Mucosa of rectum (tissue), 2 donors: Measurements from ENCODE around the gene CHST9.

ENCODE experiments used
- H3K27ac ChIP-seq, 2 donors: one replicate each; pipeline ENCODE4 v1.7.0; 2013; ENCODE audit warnings: inconsistent platforms in 2 of 2, low read depth in 2 of 2, low read length in 2 of 2
- H3K27me3 ChIP-seq, 2 donors: one replicate each; pipeline ENCODE4 v1.7.0; 2013; ENCODE audit warnings: low read length in 2 of 2; ENCODE audit not compliant: control insufficient read depth in 2 of 2, insufficient read depth in 2 of 2
- H3K36me3 ChIP-seq, 2 donors: one replicate each; pipeline ENCODE4 v1.7.0; 2013; ENCODE audit warnings: low read length in 2 of 2; ENCODE audit not compliant: control insufficient read depth in 2 of 2, insufficient read depth in 2 of 2
- H3K4me1 ChIP-seq, 2 donors: one replicate each; pipeline ENCODE4 v1.7.0; 2013; ENCODE audit warnings: low read length in 2 of 2, mild to moderate bottlenecking in 1 of 2; ENCODE audit not compliant: control insufficient read depth in 2 of 2, insufficient read depth in 2 of 2
- H3K4me3 ChIP-seq, 2 donors: one replicate each; pipeline ENCODE4 v1.7.0; 2013; ENCODE audit warnings: low read length in 2 of 2
- H3K9ac ChIP-seq, 2 donors: one replicate each; pipeline ENCODE4 v1.7.0; 2013; ENCODE audit warnings: low read length in 2 of 2, low read depth in 1 of 2, mild to moderate bottlenecking in 1 of 2
- H3K9me3 ChIP-seq, 2 donors: one replicate each; pipeline ENCODE4 v1.7.0; 2013; ENCODE audit warnings: low read length in 2 of 2; ENCODE audit not compliant: control insufficient read depth in 2 of 2
- donor health status: healthy.
- donor health status: Normal muscosa, but diverticular disease.

The CHST9 gene

DNA sequence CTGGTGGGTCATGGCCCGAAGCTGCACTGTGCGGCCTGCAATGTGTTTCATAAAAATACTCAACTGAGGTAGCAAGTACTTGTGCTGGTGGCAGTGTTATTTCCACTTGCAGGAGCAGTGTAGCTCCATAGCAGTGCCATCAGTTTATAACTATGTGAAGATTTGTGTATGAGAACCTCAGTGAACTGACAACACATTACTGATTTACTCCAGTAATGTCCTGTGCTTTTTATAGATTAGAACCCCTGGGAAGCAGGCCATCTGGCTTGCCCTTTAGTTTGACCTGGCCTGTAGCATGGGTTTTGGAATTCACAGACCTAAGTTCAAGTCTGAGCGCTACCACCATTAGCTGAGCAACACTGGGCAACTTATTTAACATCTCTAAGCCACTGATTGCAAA, 219.9 kb downstream of the CHST9 start:
- Histone ChIP-seq H3K4me1 (no peaks in the 10 kb centered on the region), H3K4me3 (no peak overlapping the region), H3K36me3 (no peaks in the 10 kb centered on the region), H3K27ac (no peak overlapping the region), H3K9me3 (no peaks in the 10 kb centered on the region), H3K9ac (no peak overlapping the region), H3K27me3 (no peaks in the 10 kb centered on the region)

DNA sequence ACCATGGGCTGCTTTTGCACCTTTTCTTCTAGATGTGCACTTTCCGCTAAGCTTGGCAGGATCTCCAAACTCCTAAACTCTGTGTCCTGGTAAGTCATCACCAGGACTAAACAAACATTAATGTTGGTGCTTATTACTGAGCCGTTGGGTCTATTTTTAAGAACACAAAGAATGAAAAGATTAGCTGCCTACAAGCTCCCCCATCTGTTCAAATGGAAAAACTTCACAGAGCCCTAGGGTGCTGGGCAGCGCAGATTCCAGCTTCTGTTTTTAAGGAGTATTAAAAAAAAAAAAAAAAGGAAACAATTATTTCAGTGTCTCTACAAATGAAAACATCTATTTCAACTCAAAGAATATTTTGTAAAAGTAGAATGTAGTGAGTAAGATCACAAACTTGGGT, 221.8 kb downstream of the CHST9 start:
- no peak overlapping the region for H3K9ac ChIP-seq
- no peak overlapping the region for H3K27ac ChIP-seq
- no peak overlapping the region for H3K4me3 ChIP-seq
- H3K9me3 ChIP-seq, result no peaks in the 10 kb centered on the region
- H3K4me1 ChIP-seq, result no peaks in the 10 kb centered on the region
- no peaks in the 10 kb centered on the region for H3K36me3 ChIP-seq
- no peaks in the 10 kb centered on the region for H3K27me3 ChIP-seq

DNA sequence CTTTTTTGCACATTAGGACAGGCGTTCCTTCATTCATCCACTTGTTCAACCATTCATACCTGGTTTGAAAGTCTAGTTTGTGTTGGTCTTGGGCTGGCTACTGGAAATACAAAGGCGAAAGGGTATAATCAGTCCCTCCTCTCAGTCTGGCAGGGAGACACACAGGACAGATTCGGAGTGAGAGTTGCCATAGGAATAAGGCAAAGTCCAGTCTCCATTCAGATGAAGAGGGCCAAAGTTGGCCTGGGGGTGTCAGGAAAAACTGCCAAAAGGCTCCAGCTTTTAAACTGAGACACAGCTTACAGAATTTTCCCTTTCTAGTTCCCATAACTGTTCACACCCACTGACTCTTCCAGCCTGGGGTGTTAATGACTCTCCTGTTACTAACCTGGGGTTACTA, 223.3 kb downstream of the CHST9 start:
- Histone ChIP-seq H3K27me3 (no peaks in the 10 kb centered on the region), H3K4me3 (no peak overlapping the region), H3K4me1 (no peaks in the 10 kb centered on the region), H3K36me3 (no peaks in the 10 kb centered on the region), H3K27ac (no peak overlapping the region), H3K9me3 (no peaks in the 10 kb centered on the region), H3K9ac (no peak overlapping the region)

DNA sequence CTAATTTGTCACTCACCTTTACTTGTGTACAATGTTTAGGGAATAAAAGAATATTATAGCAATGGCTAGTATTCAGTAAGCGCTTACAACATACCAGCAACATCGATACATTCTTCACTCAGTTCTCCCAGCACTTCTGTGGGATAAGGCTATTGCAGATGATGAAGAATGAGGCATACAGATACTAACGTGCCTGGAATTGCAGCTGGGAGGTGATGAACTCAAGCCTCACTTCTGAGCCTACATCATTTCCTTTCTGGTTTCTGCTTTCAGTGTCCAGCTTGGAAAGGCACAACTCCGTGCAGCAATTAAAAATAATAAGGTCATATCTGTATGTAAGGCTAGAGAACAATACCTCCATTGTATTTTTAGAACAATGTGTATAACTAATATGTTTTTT, 224.2 kb downstream of the CHST9 start:
- Histone ChIP-seq H3K4me3 (no peak overlapping the region), H3K36me3 (no peaks in the 10 kb centered on the region), H3K27ac (no peak overlapping the region), H3K9me3 (no peaks in the 10 kb centered on the region), H3K4me1 (no peaks in the 10 kb centered on the region), H3K9ac (no peak overlapping the region), H3K27me3 (no peaks in the 10 kb centered on the region)

DNA sequence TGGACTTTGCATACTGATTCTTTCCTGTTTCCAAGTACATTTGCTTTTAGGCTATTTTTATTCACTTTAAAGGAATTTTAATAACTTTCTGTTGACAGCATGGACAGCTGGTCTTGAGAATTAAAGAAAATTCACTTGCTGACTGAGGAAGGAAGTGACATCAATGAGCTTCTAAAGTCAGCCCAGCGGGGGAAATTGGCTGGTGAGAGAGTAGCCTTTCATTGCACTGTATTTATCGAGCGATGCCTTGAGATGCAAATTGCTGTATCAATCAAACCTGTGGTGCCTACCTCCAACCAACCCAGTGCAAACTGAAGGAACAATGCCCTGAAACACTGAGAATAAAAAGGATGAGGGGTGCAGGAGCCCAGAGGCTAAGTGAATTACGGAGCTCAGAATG, 228.2 kb downstream of the CHST9 start:
- H3K27me3 ChIP-seq, result no peaks in the 10 kb centered on the region
- no peaks in the 10 kb centered on the region for H3K4me1 ChIP-seq
- no peak overlapping the region for H3K27ac ChIP-seq
- H3K36me3 ChIP-seq, result no peaks in the 10 kb centered on the region
- no peaks in the 10 kb centered on the region for H3K9me3 ChIP-seq
- H3K9ac ChIP-seq, result no peak overlapping the region
- H3K4me3 ChIP-seq, result no peak overlapping the region

DNA sequence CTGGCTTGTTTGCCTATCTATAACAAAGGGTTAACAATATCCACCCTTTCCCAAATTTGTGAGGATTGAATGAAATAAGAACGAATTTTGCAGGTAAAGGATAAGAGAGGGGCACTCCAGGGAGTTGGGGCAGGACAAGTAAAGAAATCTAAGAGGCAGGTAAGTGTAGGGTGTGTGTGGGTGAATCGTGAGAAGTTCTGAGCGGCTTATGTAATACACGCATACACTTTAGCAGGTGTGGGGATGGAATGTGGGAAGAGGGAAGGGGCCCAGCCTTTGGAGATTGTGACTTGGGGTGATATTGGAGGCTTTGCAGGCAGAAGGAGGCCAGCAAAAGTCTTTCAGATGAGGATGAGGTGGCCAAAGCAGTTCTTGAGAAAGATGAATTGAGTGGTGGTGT, 236.4 kb downstream of the CHST9 start:
- Histone ChIP-seq H3K4me1 (no peaks in the 10 kb centered on the region), H3K27ac (no peak overlapping the region), H3K4me3 (no peak overlapping the region), H3K36me3 (no peaks in the 10 kb centered on the region), H3K27me3 (no peaks in the 10 kb centered on the region), H3K9ac (no peak overlapping the region), H3K9me3 (no peaks in the 10 kb centered on the region)

DNA sequence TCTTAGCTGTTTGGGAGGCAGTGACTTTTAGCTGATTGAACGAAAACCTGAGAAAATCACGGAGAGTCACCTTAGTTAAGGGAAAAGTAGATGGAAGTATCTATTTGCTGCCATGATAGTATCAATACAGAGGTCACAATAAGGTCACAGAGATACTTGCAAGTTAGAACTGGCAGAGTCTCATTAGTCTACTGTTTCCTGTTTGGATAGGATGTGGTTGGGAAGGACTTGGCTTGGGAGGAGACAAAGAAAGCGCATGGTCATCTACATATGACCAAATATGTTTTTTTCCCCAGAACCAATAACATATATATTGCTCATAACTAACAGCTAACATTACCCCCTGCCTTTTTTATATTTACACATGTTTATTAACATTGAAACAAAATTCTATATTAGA, 241.2 kb downstream of the CHST9 start:
- Histone ChIP-seq H3K36me3 (no peaks in the 10 kb centered on the region), H3K9ac (no peak overlapping the region), H3K4me3 (no peak overlapping the region), H3K27me3 (peaks cover 0 to 4% of the 10 kb centered on the region in 2 donors), H3K27ac (no peak overlapping the region), H3K4me1 (no peaks in the 10 kb centered on the region), H3K9me3 (no peaks in the 10 kb centered on the region)

DNA sequence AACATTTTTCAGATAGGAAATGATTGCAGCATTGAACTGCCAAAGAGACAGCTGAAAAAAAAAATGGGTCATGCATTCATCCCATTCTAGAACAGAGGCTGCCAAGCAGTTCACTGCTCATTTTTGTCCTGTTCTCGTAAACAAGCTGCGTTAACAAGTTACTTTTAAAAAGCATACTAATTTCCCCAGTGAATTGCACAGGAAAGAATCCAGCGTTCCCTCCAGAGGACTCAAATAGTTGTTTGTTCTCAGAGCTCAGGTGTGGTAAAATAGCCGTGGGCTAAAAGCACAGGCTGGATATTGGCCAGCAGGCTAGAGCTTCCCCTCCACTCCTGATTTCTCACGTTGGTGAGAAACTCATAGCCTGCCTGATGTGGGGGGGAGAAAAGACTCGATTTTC, 243.5 kb downstream of the CHST9 start:
- Histone ChIP-seq H3K27me3 (peaks cover 0 to 4% of the 10 kb centered on the region in 2 donors), H3K9me3 (no peaks in the 10 kb centered on the region), H3K36me3 (no peaks in the 10 kb centered on the region), H3K27ac (no peak overlapping the region), H3K4me1 (no peaks in the 10 kb centered on the region), H3K4me3 (no peak overlapping the region), H3K9ac (no peak overlapping the region)

DNA sequence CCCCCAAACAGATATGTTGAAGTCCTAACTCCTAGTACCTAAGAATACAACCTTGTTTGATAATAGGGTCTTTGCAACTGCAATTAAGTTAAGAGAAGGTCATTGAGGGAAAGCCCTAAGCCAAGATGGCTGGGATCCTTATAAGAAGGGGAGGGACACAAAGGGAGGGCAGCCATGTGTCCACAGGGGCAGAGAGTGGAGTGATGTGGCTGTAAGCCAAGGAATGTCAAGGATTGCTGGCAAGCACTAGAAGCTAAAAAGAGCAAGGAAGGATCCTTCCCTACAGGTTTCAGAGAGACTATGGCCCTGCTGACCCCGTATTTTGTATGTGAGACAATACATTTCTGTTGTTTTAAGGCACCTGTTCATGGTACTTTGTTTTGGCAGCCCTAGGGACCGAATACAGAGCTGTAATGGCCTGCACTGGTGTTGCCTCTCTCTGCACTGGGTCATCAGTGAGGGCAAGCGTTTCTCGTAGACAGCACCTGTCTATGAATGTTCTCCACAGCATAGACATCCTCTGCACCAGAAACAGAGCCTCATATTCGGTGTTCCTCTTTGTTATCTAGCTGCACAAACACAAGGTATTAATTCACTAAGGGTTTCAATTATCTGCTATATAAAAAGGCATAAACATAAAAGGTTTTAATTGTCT, 244.2 kb downstream of the CHST9 start:
- Histone ChIP-seq H3K36me3 (no peaks in the 10 kb centered on the region), H3K27ac (no peak overlapping the region), H3K9me3 (no peaks in the 10 kb centered on the region), H3K4me3 (no peak overlapping the region), H3K4me1 (no peaks in the 10 kb centered on the region), H3K9ac (no peak overlapping the region), H3K27me3 (peaks cover 0 to 4% of the 10 kb centered on the region in 2 donors)

DNA sequence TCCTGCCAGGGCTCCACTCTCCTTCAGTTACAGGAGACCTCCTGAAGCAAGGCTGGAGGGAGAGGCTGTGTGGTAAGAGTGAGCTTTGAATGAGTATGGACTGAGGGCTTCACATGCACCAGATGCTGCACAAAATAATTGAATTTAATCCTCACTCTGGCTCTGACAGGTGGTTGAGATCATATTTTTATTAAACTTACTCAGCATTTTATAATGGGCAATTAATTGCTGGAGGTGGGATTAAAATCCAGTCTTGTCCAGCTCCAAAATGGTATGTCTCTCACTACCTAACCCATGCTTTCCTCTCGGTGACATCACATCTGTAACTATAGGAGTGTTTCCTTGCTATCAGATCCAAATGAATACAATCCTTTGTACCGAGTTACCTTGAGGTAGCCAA, 253.4 kb downstream of the CHST9 start:
- no peaks in the 10 kb centered on the region for H3K27me3 ChIP-seq
- no peaks in the 10 kb centered on the region for H3K36me3 ChIP-seq
- no peak overlapping the region for H3K27ac ChIP-seq
- no peak overlapping the region for H3K4me3 ChIP-seq
- no peaks in the 10 kb centered on the region for H3K9me3 ChIP-seq
- H3K4me1 ChIP-seq, result no peaks in the 10 kb centered on the region
- no peak overlapping the region for H3K9ac ChIP-seq

DNA sequence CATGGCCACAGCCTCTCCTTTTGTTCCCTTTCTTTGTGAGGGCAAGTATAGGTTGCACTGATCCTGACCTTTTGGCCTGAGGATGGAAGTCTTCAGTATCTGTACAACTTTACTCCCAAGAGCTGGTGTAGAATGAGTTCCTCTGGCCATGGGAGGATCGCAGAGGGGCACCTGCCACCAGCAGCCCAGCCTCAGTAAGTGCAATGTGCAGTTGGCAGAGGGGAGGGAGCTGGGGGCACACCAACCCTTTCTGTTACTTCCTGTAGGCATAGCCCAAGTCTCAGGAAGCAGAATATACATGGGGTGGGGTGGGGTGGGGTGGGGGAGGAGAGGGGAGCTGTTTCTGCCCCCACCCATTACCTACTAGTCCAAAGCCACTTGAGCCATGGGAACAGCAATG, 254.5 kb downstream of the CHST9 start:
- Histone ChIP-seq H3K9me3 (no peaks in the 10 kb centered on the region), H3K27ac (no peak overlapping the region), H3K27me3 (no peaks in the 10 kb centered on the region), H3K9ac (no peak overlapping the region), H3K36me3 (no peaks in the 10 kb centered on the region), H3K4me3 (no peak overlapping the region), H3K4me1 (no peaks in the 10 kb centered on the region)
